GM12878 (cell line): Measurements from ENCODE around the gene PFN3. TPM values are rescaled to one million over a fixed set of nuclear protein-coding genes. Genes with fewer than 3 reads are reported as not detected.

ENCODE experiments used
- CEBPB ChIP-seq, 2 experiments: fragments of 150-350 bp in 1 of 2; IDR thresholded peaks; 2 replicates each; pipeline ENCODE4 v1.6.1; 2012 to 2014; ENCODE audit warnings: low read depth in 2 of 2, low read length in 2 of 2, borderline replicate concordance in 1 of 2, inconsistent platforms in 1 of 2
- EGR1 ChIP-seq, 2 experiments: IDR thresholded peaks; 1 replicate in 1 of 2; 2 replicates in 1 of 2; pipeline ENCODE4 v1.6.1; 2011 to 2012; ENCODE audit warnings: low read depth in 2 of 2, low read length in 2 of 2, borderline replicate concordance in 1 of 2, mild to moderate bottlenecking in 1 of 2, moderate library complexity in 1 of 2
- EP300 ChIP-seq, 2 experiments: fragments of 150-350 bp in 1 of 2; IDR thresholded peaks; 2 replicates each; pipeline ENCODE4 v1.6.1; 2011 to 2012; ENCODE audit warnings: low read depth in 2 of 2, low read length in 2 of 2, borderline replicate concordance in 1 of 2, improper control_type of control experiment in 1 of 2, inconsistent platforms in 1 of 2; ENCODE audit not compliant: control insufficient read depth in 1 of 2
- FOXK2 ChIP-seq: fragments of 450-650 bp; IDR thresholded peaks from 2 replicates; pipeline ENCODE4 v1.6.1; 2017; ENCODE audit warnings: mild to moderate bottlenecking, moderate library complexity
- LARP7 ChIP-seq: fragments of 450-650 bp; IDR thresholded peaks from 2 replicates; pipeline ENCODE4 v1.6.1; 2017; ENCODE audit warnings: mild to moderate bottlenecking
- MTA2 ChIP-seq: fragments of 450-650 bp; IDR thresholded peaks from 2 replicates; pipeline ENCODE4 v1.6.1; 2016; ENCODE audit warnings: low read depth, mild to moderate bottlenecking, moderate library complexity
- MTA3 ChIP-seq: IDR thresholded peaks from 2 replicates; pipeline ENCODE4 v1.6.1; 2012; ENCODE audit warnings: low read length, inconsistent platforms, borderline replicate concordance
- NRF1 ChIP-seq: conservative IDR thresholded peaks from 2 replicates; pipeline ENCODE4 v1.6.1; 2011; ENCODE audit warnings: mild to moderate bottlenecking, low read depth, low read length, improper control_type of control experiment
- RUNX3 ChIP-seq: IDR thresholded peaks from 2 replicates; pipeline ENCODE4 v1.6.1; 2012; ENCODE audit warnings: low read length, inconsistent platforms
- SMC3 ChIP-seq: IDR thresholded peaks from 2 replicates; pipeline ENCODE4 v1.6.1; 2011; ENCODE audit warnings: low read length, improper control_type of control experiment, borderline replicate concordance
- SP1 ChIP-seq: IDR thresholded peaks from one replicate; pipeline ENCODE4 v1.6.1; 2011; ENCODE audit warnings: low read depth, low read length
- SPI1 ChIP-seq: IDR thresholded peaks from 2 replicates; pipeline ENCODE4 v1.6.1; 2011; ENCODE audit warnings: low read depth, mild to moderate bottlenecking, low read length, moderate library complexity, borderline replicate concordance; ENCODE audit not compliant: insufficient read depth
- SREBF2 ChIP-seq: IDR thresholded peaks from 2 replicates; pipeline ENCODE4 v1.6.1; 2012; ENCODE audit warnings: mild to moderate bottlenecking, low read length
- SRF ChIP-seq, 2 experiments: IDR thresholded peaks; 2 replicates each; pipeline ENCODE4 v1.6.1; 2011; ENCODE audit warnings: low read depth in 2 of 2, low read length in 2 of 2, mild to moderate bottlenecking in 1 of 2, moderate library complexity in 1 of 2
- STAT3 ChIP-seq: IDR thresholded peaks from 2 replicates; pipeline ENCODE4 v1.6.1; 2011; ENCODE audit warnings: low read depth, low read length, improper control_type of control experiment
- SUPT20H ChIP-seq: IDR thresholded peaks from 2 replicates; pipeline ENCODE4 v1.6.1; 2011; ENCODE audit warnings: low read depth, mild to moderate bottlenecking, low read length, moderate library complexity, borderline replicate concordance; ENCODE audit not compliant: control insufficient read depth
- TBL1XR1 ChIP-seq: IDR thresholded peaks from 2 replicates; pipeline ENCODE4 v1.6.1; 2012; ENCODE audit warnings: low read depth, low read length, improper control_type of control experiment
- TCF12 ChIP-seq: IDR thresholded peaks from 2 replicates; pipeline ENCODE4 v1.6.1; 2011; ENCODE audit warnings: low read depth, mild to moderate bottlenecking, low read length
- TCF7 ChIP-seq: IDR thresholded peaks from 2 replicates; pipeline ENCODE4 v1.6.1; 2014; ENCODE audit warnings: antibody characterized with exemption, borderline replicate concordance
- ZNF622 ChIP-seq: fragments of 450-650 bp; IDR thresholded peaks from 2 replicates; pipeline ENCODE4 v1.6.1; 2017; ENCODE audit warnings: mild to moderate bottlenecking, inconsistent platforms
- polyA plus RNA-seq, 11 experiments: library from polyadenylated mRNA; depleted of rRNA in 4 of 11; unstranded in 6 of 11; stranded (reverse) in 5 of 11; fragments of >200 nt; fragmentation: Nextera tagmentation in 4 of 11; fragmentation: Illumina TruSeq in 1 of 11; extraction: Ambion mirVana in 4 of 11; extraction: Trizol in 1 of 11; gene quantifications; 1 replicate in 1 of 11; 2 replicates in 10 of 11; pipeline versions ENCODE4 v1.2.1 to v1.2.3, GENCODE V29; 2011 to 2016; ENCODE audit warnings: inconsistent platforms in 2 of 11, missing spikeins in 2 of 11, low read depth in 1 of 11
- total RNA-seq, 4 experiments: library from RNA; depleted of rRNA in 3 of 4; stranded (reverse); fragments of >200 nt in 3 of 4; fragmentation: Illumina TruSeq in 1 of 4; extraction: Trizol in 1 of 4; gene quantifications; 2 replicates each; pipeline versions ENCODE4 v1.2.1 to v1.2.3, GENCODE V29; 2013 to 2021
- TF ChIP-seq, protein P1 (sequence below): IDR thresholded peaks from 2 replicates; pipeline ENCODE4 v1.6.1; 2011; ENCODE audit warnings: low read depth, mild to moderate bottlenecking, low read length, moderate library complexity, borderline replicate concordance; ENCODE audit errors: extremely low read depth
- TF ChIP-seq, protein P2 (sequence below): fragments of 450-650 bp; conservative IDR thresholded peaks from 2 replicates; pipeline ENCODE4 v1.6.1; 2017; ENCODE audit warnings: mild to moderate bottlenecking, moderate library complexity
- TF ChIP-seq, protein P3 (sequence below): fragments of 450-650 bp; IDR thresholded peaks from 2 replicates; pipeline ENCODE4 v1.6.1; 2017; ENCODE audit warnings: low read depth, mild to moderate bottlenecking, moderate library complexity
- TF ChIP-seq, protein P4 (sequence below): fragments of 150-350 bp; IDR thresholded peaks from 2 replicates; pipeline ENCODE4 v1.6.1; 2014; ENCODE audit warnings: mild to moderate bottlenecking, low read depth, low read length

PFN3 gene
- total and polyA plus RNA-seq, 10 of the 15 experiments (the other 5 are each of a cell fraction or from before 2014, with no cell fraction given) = not detected

DNA sequence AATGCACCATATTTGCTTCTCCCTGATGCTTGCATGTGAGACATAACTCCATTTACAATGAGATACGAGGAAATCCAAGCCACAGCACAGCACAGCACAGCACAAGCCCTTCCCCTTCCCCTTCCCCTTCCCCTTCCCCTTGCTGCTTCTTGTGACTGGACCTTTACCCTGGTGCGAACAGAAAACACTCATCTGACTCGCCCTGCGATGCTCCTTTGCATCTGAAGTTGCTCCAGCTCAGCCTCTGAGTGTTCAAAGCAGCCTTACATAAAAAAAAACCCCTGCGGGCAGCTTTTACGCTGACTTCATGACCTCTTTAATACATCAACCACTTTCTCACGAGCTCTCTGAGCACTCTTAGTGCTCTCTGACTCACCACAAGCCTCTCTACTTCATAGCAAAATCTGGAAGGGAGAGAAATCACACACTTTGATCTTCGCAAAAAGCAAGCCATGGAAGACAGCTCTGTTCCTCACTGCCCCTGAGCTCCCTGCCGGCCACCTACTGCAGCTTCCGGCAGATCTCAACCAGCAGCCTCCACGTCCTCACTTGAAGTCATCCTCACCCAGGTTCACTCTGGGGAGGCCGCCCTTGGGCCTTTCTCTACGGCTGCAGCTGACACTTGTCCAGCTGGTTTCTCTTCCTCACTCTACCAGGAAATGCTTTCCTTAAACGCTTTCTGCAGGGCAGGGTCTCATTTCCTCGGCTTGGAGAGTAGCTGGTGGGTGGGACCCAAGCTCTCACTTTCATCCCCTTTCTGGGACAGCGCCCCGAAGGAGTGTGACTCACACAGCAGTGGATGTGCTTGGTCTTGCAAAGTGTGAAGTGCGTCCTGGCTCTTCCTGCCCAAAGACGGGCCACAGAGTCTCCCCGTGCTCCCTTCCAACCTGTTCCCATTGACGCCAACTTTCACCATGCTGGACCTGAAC is 11.0 kb downstream of the PFN3 start (continued):
- TF ChIP-seq, protein P1, sequence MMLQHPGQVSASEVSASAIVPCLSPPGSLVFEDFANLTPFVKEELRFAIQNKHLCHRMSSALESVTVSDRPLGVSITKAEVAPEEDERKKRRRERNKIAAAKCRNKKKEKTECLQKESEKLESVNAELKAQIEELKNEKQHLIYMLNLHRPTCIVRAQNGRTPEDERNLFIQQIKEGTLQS = no peak
- TF ChIP-seq EGR1 (IDR thresholded peaks at IDR 0.05; ENCODE audit: borderline replicate concordance in 1 of 2, low read depth in 2 of 2, low read length in 2 of 2) (no peak), STAT3 (no peak), SPI1 (peak; percentile 76), FOXK2 (no peak), NRF1 (no peak), MTA3 (no peak), SREBF2 (no peak), SMC3 (no peak), TBL1XR1 (0 out of 2 replicates have a peak, but pooled peaks have one; percentile 28), CEBPB (IDR thresholded peaks at IDR 0.05; ENCODE audit: borderline replicate concordance in 1 of 2, low read depth in 2 of 2, low read length in 2 of 2) (no peak), SRF (IDR thresholded peaks at IDR 0.05; ENCODE audit: low read depth in 2 of 2, low read length in 2 of 2) (0 out of 4 replicates have a peak, but pooled peaks of 1 of the 2 experiments have one; percentile 35), LARP7 (no peak), SP1 (no peak), RUNX3 (peak; percentile 71), TCF7 (no peak; the same call in 1 of the 2 replicates), ZNF622 (0 out of 2 replicates have a peak, but pooled peaks have one; percentile 4), EP300 (IDR thresholded peaks at IDR 0.05; ENCODE audit: borderline replicate concordance in 1 of 2, control insufficient read depth in 1 of 2, low read depth in 2 of 2, low read length in 2 of 2) (peak in 1 of 2 experiments; percentile 16; a peak in 1 of 4 replicates), MTA2 (0 out of 2 replicates have a peak, but pooled peaks have one; percentile 4), SUPT20H (no peak), TCF12 (peak; percentile 61; the same call in 1 of the 2 replicates)
- TF ChIP-seq, protein P2, sequence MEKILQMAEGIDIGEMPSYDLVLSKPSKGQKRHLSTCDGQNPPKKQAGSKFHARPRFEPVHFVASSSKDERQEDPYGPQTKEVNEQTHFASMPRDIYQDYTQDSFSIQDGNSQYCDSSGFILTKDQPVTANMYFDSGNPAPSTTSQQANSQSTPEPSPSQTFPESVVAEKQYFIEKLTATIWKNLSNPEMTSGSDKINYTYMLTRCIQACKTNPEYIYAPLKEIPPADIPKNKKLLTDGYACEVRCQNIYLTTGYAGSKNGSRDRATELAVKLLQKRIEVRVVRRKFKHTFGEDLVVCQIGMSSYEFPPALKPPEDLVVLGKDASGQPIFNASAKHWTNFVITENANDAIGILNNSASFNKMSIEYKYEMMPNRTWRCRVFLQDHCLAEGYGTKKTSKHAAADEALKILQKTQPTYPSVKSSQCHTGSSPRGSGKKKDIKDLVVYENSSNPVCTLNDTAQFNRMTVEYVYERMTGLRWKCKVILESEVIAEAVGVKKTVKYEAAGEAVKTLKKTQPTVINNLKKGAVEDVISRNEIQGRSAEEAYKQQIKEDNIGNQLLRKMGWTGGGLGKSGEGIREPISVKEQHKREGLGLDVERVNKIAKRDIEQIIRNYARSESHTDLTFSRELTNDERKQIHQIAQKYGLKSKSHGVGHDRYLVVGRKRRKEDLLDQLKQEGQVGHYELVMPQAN = peak; percentile 52; the same call in 1 of the 2 replicates
- TF ChIP-seq, protein P3, sequence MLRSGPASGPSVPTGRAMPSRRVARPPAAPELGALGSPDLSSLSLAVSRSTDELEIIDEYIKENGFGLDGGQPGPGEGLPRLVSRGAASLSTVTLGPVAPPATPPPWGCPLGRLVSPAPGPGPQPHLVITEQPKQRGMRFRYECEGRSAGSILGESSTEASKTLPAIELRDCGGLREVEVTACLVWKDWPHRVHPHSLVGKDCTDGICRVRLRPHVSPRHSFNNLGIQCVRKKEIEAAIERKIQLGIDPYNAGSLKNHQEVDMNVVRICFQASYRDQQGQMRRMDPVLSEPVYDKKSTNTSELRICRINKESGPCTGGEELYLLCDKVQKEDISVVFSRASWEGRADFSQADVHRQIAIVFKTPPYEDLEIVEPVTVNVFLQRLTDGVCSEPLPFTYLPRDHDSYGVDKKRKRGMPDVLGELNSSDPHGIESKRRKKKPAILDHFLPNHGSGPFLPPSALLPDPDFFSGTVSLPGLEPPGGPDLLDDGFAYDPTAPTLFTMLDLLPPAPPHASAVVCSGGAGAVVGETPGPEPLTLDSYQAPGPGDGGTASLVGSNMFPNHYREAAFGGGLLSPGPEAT = peak; percentile 18; the same call in 1 of the 2 replicates
- TF ChIP-seq, protein P4, sequence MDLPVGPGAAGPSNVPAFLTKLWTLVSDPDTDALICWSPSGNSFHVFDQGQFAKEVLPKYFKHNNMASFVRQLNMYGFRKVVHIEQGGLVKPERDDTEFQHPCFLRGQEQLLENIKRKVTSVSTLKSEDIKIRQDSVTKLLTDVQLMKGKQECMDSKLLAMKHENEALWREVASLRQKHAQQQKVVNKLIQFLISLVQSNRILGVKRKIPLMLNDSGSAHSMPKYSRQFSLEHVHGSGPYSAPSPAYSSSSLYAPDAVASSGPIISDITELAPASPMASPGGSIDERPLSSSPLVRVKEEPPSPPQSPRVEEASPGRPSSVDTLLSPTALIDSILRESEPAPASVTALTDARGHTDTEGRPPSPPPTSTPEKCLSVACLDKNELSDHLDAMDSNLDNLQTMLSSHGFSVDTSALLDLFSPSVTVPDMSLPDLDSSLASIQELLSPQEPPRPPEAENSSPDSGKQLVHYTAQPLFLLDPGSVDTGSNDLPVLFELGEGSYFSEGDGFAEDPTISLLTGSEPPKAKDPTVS = no peak
